Measurements from ENCODE around the gene DAPL1. TPM values are rescaled to one million over a fixed set of nuclear protein-coding genes. Genes with fewer than 3 reads are reported as not detected.

DAPL1 gene
- total RNA-seq, 1 experiment from 2014 or later: not detected

DNA sequence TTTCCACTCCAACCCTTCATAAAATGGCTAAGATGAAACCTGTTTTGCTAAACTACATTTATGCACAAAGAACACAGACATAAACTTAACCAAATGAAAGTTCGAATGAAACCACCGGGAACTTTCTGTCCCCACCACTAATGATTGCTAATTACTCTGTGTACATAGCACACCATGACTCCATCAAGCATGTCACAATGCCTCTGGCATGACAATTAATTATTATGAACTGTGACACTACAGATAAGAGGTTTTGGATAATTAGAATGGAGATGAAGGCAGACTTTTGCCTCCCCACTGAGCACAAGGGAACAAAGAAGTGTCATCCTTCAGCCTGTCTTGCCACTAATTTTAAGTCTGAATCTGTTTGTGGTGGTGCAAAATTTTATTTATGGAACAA is 1.5 kb downstream of the DAPL1 start:
- Histone ChIP-seq H3K27me3 (ENCODE audit: control insufficient read depth, insufficient read depth, low read length) (no peaks in the 10 kb centered on the region), H3K4me3 (ENCODE audit: insufficient read depth, low read depth, low read length) (no peak overlapping the region), H3K36me3 (replicated peaks; ENCODE audit: control insufficient read depth, insufficient read depth, low read length) (no peaks in the 10 kb centered on the region)
- DNase-seq: no peak

DNA sequence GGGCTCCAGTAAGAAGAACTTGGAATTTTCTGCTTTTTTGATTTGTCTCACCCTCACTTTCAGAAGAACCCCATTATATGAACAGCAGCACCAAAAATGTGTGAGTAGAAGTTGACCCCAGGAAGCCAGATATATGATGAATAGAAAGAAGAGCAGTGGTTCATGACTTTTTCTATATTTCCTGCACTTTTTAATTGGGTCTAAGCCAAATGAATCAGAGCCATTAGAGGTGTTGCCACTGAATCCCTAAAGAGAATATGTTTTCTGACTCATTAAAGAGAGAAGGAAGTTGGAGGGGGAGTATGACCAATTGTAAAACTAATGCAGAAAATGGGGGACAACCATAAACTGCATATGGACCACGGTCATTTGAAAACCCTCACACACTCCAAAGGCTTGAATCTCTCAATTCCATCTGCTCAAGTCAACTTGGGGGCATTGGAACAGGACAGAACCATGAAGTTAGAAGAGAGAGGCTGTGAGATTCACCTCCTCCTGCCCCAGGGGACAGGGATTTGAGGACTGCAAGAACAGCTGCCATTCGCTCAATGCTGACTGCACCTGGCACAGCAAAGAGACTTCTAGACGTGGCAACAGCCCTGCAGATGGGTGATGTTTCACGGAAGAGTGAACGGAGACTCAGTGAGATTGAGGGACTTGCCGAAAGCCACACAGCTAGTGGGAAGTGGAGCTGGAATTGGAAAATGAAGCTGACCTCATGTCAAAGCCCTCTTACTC is 3.0 kb downstream of the DAPL1 start:
- no peak overlapping the region for H3K4me3 ChIP-seq (ENCODE audit: insufficient read depth, low read depth, low read length)
- no peak for DNase-seq
- no peaks in the 10 kb centered on the region for H3K36me3 ChIP-seq (replicated peaks; ENCODE audit: control insufficient read depth, insufficient read depth, low read length)
- no peaks in the 10 kb centered on the region for H3K27me3 ChIP-seq (ENCODE audit: control insufficient read depth, insufficient read depth, low read length)

DNA sequence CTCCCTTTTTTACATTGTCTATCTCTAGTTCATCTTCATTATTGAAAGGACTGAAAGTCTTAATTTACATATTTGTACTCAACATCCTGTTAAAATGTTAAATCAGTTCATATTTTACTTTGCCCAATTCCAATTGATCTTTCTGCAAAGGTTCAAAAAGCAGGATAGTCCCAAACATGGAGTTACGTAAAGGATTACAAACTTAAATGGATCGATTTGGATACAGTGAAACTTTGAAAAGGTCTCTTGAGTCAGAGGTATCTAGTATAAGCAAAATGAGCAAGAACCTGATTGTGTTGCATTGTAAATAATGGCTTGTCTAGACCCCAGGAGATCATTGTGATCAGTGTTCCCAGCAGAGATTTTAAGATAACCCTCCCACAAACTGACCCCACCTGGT is 4.1 kb downstream of the DAPL1 start:
- DNase-seq: no peak
- no peaks in the 10 kb centered on the region for H3K27me3 ChIP-seq (ENCODE audit: control insufficient read depth, insufficient read depth, low read length)
- H3K4me3 ChIP-seq (ENCODE audit: insufficient read depth, low read depth, low read length): no peak overlapping the region
- no peaks in the 10 kb centered on the region for H3K36me3 ChIP-seq (replicated peaks; ENCODE audit: control insufficient read depth, insufficient read depth, low read length)

DNA sequence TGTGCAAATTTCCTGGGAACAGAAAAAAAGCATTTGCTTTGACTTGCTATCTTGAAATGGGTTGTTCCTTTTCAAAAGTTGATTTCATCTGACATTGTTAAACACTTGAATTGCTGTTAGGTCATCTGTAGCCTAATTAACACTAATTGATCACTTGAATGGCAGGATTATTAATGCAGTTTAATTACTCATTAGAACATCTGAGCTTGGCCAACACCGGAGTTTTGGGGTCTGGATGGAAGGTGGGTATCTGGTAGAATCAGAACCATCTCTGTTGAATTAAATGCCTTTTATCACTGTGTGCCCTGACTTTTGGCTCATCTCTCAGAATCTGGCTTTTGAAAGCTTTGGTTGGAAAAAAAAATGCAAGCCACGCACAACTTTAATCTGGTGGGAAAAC is 8.4 kb downstream of the DAPL1 start:
- Histone ChIP-seq H3K27me3 (ENCODE audit: control insufficient read depth, insufficient read depth, low read length) (no peaks in the 10 kb centered on the region), H3K4me3 (ENCODE audit: insufficient read depth, low read depth, low read length) (no peak overlapping the region), H3K36me3 (replicated peaks; ENCODE audit: control insufficient read depth, insufficient read depth, low read length) (no peaks in the 10 kb centered on the region)
- no peak for DNase-seq

DNA sequence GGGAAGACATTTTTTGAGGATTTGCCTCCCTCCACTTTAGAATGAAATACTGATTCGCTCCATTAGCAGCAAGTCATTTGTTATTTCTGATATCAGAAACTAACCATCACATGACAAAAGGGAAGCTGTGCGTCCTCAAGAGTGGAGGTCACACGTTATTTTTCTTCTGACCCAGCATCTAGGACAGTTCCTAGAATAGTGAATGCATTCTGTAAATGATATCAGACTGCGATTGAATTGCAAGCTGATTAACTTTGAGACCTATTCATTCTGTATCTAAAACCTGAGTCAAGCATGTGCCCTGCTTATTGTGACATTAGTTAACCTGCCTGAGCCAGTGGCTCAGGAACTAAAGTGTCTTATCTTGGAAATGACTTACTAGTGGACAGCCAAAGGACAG is 10.1 kb downstream of the DAPL1 start:
- Histone ChIP-seq H3K27me3 (ENCODE audit: control insufficient read depth, insufficient read depth, low read length) (no peaks in the 10 kb centered on the region), H3K4me3 (ENCODE audit: insufficient read depth, low read depth, low read length) (no peak overlapping the region), H3K36me3 (replicated peaks; ENCODE audit: control insufficient read depth, insufficient read depth, low read length) (no peaks in the 10 kb centered on the region)
- DNase-seq: no peak

DNA sequence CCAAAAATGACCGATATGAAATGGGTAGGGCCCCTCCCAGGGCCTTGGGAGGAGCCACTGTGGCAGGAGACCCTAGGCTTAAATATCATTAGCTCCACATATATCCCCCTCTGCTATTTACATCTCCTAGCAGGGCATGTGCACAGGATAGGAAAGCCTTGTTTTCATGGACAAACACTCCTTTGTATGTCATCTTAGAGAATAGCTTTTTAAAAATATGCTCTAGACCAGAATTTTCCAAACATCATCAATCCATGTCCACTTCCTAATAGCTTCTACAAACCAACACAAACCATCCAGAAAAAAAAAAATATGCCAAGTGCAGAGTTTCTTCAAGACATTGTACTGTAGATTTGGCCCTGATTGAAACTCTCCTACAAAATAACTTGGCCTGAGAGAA is 10.8 kb downstream of the DAPL1 start:
- H3K36me3 ChIP-seq (replicated peaks; ENCODE audit: control insufficient read depth, insufficient read depth, low read length): no peaks in the 10 kb centered on the region
- H3K4me3 ChIP-seq (ENCODE audit: insufficient read depth, low read depth, low read length): no peak overlapping the region
- DNase-seq: no peak
- H3K27me3 ChIP-seq (ENCODE audit: control insufficient read depth, insufficient read depth, low read length): no peaks in the 10 kb centered on the region

DNA sequence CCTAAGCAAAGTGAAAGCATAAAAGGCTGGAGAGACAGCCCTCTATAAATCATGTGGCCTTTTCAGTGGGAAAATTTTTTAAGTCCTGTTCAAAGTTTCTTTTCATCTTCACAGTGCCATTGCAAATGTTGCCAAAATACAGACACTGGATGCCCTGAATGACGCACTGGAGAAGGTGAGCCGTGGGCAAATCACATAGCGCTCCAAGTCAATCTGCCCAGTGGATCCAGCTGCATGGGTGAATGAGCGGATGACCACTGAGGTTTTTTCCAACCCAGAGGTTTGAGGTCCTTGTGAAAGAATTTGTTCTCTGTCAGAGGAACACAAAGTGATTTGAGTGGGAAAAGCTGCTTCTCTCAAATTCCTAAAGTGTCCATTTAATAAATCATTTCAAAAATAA is 11.8 kb downstream of the DAPL1 start:
- H3K4me3 ChIP-seq (ENCODE audit: insufficient read depth, low read depth, low read length): no peak overlapping the region
- DNase-seq: no peak
- no peaks in the 10 kb centered on the region for H3K27me3 ChIP-seq (ENCODE audit: control insufficient read depth, insufficient read depth, low read length)
- no peaks in the 10 kb centered on the region for H3K36me3 ChIP-seq (replicated peaks; ENCODE audit: control insufficient read depth, insufficient read depth, low read length)

DNA sequence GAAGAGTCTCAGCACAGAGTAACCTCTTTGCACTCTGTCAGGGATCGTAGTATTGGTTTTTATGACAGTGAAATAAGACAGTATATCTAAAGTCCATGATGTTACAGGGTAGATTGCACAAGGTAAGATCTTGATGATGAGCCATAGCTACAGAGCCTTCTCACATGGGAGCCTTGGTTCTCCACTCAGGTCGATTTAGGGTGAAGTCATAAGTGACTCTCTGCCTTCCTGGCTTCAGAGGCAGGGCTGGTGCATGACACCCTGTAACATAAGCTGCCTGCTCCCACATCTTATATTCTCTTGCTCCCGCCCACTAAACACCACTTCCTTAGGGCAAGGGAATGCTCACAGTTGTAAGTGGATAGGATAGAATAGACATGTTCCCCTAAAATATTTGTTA is 13.3 kb downstream of the DAPL1 start:
- H3K36me3 ChIP-seq (replicated peaks; ENCODE audit: control insufficient read depth, insufficient read depth, low read length): no peaks in the 10 kb centered on the region
- no peak overlapping the region for H3K4me3 ChIP-seq (ENCODE audit: insufficient read depth, low read depth, low read length)
- no peaks in the 10 kb centered on the region for H3K27me3 ChIP-seq (ENCODE audit: control insufficient read depth, insufficient read depth, low read length)
- DNase-seq: no peak

DNA sequence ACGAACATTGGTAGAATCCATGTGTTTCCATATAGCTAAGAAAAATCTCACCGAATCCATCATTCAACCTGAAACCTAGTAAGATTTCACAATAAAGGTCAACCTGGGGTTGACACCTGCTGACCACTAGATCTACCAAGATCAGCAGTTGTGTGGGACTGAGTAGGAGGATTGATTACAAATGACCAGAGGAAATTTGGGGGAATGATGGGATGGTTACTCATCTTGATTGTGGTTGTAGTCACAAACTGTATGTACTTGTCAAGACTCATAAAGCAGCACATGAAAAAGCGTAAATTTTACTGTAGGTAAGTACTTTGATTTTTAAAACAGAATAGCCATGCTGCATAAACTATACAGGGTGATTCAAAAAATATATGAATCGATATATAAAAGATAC is 14.7 kb downstream of the DAPL1 start:
- Histone ChIP-seq H3K27me3 (ENCODE audit: control insufficient read depth, insufficient read depth, low read length) (no peaks in the 10 kb centered on the region), H3K4me3 (ENCODE audit: insufficient read depth, low read depth, low read length) (no peak overlapping the region), H3K36me3 (replicated peaks; ENCODE audit: control insufficient read depth, insufficient read depth, low read length) (no peaks in the 10 kb centered on the region)
- DNase-seq: no peak

DNA sequence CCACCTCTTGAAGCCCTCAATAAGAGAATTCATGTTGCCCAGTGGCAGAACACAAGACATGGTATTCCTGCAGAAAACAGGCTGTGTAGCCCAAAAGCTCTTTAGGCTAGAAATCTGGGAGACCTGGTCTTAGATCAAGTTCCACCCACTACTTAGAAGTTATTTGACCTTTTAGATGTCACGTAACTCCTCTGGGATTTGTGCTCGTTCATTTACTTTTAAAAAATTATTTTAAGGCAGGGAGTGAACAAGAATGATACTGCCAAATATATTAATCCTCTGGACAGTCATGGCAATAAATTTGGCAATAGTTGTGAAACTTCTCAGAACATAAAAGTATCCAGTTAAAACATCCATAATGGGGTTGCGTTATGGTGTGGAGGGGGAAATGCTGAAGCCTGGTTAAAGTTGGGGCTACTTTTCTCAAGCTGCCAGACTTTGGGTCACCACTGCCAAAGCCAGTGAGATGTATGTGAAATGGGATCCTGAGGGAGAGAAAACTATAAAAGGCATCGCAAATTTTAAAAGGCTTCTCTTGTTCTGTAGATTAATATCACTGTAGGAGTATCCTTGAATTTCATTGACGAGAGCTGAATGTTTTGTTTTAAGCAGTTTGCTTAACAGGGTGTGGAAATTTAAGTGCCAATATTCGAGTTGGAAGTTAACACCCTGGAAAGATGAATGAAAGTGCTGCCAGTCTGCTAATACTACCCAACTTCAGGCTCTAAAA is 15.8 kb downstream of the DAPL1 start:
- DNase-seq: no peak
- Histone ChIP-seq H3K4me3 (ENCODE audit: insufficient read depth, low read depth, low read length) (no peak overlapping the region), H3K27me3 (ENCODE audit: control insufficient read depth, insufficient read depth, low read length) (no peaks in the 10 kb centered on the region), H3K36me3 (replicated peaks; ENCODE audit: control insufficient read depth, insufficient read depth, low read length) (no peaks in the 10 kb centered on the region)

DNA sequence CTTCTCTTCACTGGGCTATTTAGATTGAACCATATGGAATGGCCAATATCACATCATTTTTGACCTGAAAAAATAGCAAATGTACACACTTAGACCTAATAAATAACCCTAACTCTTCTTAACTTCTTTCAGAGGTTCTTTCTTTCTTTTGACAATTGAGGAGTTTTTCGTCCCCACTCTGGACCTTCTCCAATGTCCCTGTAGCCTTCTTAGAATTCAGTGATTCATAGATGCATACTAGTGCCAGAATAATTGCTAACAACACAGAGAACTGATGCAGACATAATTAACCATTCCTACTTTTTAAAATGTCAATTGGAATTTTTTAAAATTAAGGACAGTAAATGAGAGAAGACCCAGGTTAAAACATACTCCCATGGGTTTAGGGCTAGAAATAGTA is 20.0 kb downstream of the DAPL1 start:
- Histone ChIP-seq H3K27me3 (ENCODE audit: control insufficient read depth, insufficient read depth, low read length) (no peaks in the 10 kb centered on the region), H3K4me3 (ENCODE audit: insufficient read depth, low read depth, low read length) (no peak overlapping the region), H3K36me3 (replicated peaks; ENCODE audit: control insufficient read depth, insufficient read depth, low read length) (no peaks in the 10 kb centered on the region)
- no peak for DNase-seq

DNA sequence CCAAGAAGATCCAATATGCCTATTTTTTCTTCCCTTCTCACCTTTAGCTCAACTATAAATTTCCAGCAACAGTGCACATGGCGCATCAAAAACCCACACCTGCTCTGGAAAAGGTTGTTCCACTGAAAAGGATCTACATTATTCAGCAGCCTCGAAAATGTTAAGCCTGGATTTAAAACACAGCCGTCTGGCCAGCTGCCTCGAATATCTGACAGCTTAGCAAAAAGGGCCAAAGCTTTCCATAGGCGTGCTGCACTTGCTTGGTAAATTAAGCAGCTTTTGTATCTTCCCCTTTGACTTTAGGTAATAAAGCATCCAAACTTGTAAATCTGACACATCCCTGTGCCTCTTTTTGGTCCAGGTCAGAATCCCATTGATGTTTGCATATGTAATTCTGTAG is 20.5 kb downstream of the DAPL1 start:
- Histone ChIP-seq H3K27me3 (ENCODE audit: control insufficient read depth, insufficient read depth, low read length) (no peaks in the 10 kb centered on the region), H3K36me3 (replicated peaks; ENCODE audit: control insufficient read depth, insufficient read depth, low read length) (no peaks in the 10 kb centered on the region), H3K4me3 (ENCODE audit: insufficient read depth, low read depth, low read length) (no peak overlapping the region)
- no peak for DNase-seq

DNA sequence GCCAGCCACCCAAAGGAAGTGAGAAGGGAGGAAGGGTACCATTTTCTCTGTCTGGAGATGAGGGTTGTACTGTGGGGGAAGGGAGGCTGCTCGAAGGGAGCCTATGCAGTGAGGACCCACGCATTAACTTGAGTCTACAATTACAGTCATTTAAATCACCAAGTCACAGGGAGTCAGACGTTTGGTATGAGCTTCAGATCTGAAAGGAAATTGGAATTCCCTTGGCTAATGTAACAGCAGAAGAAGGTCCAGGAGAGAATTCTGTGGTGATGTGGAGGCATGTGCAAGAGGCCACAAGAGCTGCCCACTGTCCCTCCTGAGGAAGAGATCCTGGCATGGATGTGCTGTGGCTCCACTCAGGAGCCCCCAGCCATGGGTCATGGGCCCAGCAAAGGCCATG is 22.5 kb downstream of the DAPL1 start:
- H3K4me3 ChIP-seq (ENCODE audit: insufficient read depth, low read depth, low read length): no peak overlapping the region
- no peak for DNase-seq
- no peaks in the 10 kb centered on the region for H3K36me3 ChIP-seq (replicated peaks; ENCODE audit: control insufficient read depth, insufficient read depth, low read length)
- H3K27me3 ChIP-seq (ENCODE audit: control insufficient read depth, insufficient read depth, low read length): no peaks in the 10 kb centered on the region

DNA sequence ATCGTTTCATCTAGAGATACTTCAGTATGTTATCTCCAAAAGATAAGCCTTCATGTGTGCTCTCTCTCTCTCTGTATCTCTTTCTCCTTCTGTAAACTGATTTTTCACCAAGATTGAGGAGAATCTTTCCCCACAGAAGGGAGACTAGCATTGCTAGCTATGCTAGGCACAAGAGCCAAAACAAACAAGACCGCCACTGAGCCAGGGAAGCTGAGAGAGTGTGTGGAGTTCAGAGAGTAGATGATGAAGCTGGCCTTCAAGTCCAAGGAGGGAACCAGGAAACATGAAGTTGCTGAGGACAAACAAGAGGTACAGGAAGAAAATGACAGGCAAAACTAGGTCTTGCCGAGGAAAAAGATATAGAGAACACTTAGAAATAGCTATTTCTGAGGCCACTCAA is 23.4 kb downstream of the DAPL1 start:
- H3K36me3 ChIP-seq (replicated peaks; ENCODE audit: control insufficient read depth, insufficient read depth, low read length): no peaks in the 10 kb centered on the region
- H3K27me3 ChIP-seq (ENCODE audit: control insufficient read depth, insufficient read depth, low read length): no peaks in the 10 kb centered on the region
- H3K4me3 ChIP-seq (ENCODE audit: insufficient read depth, low read depth, low read length): no peak overlapping the region
- no peak for DNase-seq

DNA sequence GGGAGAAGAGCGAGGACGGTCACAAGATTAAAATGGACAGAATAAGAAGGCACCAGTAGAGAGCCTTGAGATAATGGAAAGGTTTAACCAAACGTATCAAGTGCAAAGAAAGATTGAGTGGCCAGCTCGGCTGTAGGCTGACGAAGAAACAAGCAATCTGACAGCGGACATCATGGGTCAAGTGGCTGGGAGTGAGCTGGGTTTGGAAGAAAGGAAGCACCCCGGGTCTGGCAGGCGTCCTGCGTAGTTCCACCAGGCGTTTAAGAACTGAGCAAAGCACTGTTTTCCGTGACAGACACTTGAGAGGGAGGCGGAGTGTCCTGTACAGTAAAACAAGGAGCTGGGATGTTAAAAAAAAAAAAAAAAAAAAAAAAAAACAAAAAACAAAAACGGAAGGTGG is 27.1 kb downstream of the DAPL1 start:
- Histone ChIP-seq H3K36me3 (replicated peaks; ENCODE audit: control insufficient read depth, insufficient read depth, low read length) (no peaks in the 10 kb centered on the region), H3K4me3 (ENCODE audit: insufficient read depth, low read depth, low read length) (no peak overlapping the region), H3K27me3 (ENCODE audit: control insufficient read depth, insufficient read depth, low read length) (no peaks in the 10 kb centered on the region)
- peak; percentile 42 for DNase-seq

Data from H7 (cell line).